Ramos (cell line): Measurements from ENCODE around the gene NFIC.
"Not testable (repeated sequence)": the region's sequence is repeated elsewhere in the genome, so short reads cannot be mapped to it uniquely, and the experiment has no call there.

ENCODE experiments used
- in situ Hi-C: fragments of 300-500 bp; cut with MboI; formaldehyde crosslinking; loops from one replicate; pipeline ENCODE4 v1.14.3; 2022; ENCODE audit warnings: low sequenced_read_pairs; ENCODE audit not compliant: unreplicated experiment

NFIC gene

DNA sequence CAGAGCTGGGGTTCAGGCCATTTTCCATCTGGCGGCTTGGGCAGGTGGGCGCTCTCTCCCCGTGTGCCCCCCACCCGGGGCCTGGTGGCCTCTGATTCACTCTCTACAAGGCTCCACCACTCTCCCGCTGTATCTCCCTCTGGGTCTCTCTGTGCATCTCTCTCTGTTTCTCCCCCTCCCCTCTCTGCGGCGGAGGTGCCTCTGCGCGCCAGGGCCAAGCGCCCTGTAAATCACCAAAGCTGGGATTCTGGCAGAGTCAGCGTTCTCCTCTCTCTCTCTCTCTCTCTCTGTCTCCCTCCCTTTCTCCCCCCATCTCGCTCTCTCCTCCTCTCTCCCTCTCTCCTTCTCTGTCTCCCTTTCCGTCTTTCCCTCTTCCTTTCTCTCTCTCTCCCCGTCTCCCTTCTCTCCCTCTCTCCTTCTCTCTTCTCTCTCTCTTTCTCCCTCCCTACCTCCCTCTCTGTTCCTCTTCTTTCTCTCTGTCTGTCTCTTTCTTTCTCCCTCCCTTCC lies 3.9 kb downstream of the NFIC start:
- in situ Hi-C loops = no loop called here

DNA sequence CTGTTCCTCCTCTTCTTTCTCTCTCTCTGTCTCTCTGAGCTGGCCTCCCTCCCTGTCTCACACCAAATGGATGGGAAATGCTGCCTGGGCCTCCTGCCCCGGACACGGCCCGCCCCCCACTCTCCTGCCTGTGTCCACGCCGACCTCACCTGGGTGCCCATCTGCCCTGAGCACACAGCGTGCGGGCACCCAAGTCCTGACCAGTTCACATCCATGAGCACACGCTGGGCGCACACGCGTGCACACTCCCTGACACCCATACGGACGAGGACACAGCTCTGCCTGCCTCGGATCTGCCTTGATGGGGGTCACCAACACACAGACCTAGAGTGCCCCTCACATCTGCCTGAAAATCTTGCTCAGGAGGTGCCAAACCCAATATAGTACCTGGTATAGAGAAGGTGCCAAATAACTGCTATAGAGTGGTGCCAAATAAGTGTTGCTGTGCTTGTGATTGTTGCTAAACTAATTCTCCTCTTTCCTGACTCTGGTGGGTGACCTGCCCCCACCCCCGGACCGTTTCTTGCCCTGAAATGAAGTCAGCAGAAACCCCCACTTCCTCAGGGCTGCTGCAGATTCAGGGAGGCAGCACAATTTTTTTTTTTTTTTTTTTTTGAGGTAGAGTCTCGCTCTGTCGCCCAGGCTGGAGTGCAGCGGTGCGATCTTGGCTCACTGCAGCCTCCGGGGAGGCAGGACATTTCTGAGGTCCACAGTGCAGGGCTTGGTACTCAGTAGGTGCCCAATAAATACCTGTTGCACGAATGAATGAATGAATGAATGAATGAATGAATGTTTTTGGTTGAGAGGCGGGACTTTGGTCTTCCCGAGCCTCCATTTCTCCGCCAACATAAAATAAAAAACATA lies 4.6 kb downstream of the NFIC start:
- in situ Hi-C loops = no loop called here

DNA sequence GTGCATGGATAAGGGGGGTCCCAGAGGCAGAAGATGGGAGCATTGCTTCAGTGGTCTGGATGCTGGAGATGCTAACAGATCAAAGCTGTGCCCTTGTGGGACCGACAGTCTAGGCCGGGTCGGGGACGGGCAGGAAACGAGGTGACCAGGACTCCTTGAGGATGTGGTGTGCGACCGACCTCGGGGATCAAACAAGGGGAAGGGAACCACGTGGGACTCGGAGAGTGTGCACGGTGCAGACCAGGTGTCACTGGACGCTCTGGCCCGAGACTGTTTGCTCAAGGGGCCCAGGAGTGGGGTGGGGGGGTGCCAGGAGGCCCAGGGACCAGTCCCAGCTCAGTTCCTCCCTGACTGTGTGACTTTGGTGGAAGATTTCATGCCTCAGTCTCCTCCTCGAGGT lies 6.0 kb downstream of the NFIC start:
- in situ Hi-C loops = no loop called here

GRCh38 chr19:3373971-3374368 lies 7.6 kb downstream of the NFIC start:
- in situ Hi-C loops = no loop called here

DNA sequence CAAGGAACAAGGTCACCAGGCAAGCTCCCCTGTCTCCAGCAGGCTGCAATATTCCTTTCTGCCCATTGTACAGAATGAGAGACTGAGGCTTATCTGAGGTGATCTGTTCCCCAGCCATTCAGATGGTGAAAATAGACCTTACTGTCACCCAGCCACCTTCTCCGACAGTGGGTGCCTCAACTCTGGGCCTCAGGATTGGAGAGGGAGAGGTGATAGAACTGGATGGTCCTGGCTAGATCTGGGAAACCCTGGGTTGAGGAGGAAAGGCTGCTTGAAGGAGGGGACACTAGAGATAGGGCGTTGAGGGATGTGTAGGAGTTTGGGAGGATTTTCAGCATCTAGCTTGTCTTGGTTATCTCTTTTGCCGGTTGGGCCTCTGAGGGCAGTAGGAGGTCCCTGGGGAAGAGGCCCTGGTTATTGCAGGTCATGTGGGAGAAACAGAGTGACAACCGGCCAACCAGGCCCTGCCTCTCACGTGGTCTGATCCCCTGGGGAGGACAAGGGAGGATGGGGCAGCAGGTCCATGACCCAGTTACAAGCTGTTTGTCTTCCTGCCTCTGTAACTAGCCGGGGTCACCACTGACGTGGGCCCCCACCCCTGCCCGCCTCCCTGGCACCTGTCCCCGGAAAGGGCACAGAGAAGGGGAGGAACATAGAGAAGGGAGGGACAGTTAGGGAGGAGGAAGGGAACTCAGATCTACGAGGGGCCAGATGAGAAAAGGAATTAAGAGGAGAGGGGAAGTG lies 8.2 kb downstream of the NFIC start:
- in situ Hi-C loops = no loop called here

DNA sequence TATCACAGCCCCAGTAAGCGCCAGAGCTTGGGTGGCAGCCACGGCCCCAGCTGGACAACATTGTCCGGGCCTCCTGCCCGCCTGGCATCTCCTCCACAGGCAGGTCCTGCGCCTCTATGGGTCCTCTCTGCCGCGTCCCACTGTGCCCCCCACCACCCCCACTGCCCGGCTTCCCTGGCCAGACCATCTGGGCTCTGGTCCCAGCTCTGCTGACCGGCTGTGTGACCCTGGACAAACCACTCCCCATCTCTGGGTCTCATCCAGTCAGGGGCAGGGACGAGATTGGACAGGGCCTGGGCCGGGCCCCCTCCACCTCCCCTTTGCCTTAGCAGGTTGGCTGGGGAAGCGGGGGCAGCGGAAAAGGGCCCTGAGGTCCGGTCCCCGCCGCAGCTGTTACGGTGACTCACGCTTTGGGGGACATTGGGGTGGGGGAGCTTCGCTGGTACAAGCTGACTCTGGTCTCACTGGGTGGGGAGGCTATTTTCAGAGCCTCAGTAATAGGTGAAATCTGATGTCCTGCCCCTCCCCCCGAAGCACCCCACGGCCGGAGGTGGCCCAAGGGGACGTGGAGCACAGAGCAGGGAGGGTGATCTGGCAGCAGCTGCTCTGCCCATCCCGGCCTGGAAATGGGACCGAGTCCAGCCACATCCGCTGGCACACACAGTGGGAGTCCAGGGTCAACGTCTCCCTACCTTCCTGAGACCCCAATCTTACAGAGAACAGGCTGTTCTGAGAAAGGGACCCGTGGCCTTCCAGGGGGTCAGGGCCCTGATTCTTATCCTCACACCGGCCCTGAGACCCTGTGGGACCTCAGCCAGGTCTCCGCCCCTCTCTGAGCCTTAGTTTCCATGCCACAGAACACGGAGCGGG lies 9.1 kb downstream of the NFIC start:
- in situ Hi-C loops = no loop called here

GRCh38 chr19:3376091-3376455 lies 9.7 kb downstream of the NFIC start:
- in situ Hi-C loops = not testable (repeated sequence)

GRCh38 chr19:3378352-3379150 lies 12.2 kb downstream of the NFIC start:
- in situ Hi-C loops = no loop called here

GRCh38 chr19:3380829-3381228 lies 14.4 kb downstream of the NFIC start:
- in situ Hi-C loops = no loop called here

GRCh38 chr19:3381701-3382372 lies 15.5 kb downstream of the NFIC start:
- in situ Hi-C loops = no loop called here

GRCh38 chr19:3382460-3383100 lies 16.2 kb downstream of the NFIC start:
- in situ Hi-C loops = no loop called here

- in situ Hi-C loops = no loop called here
Observed at GRCh38 chr19:3383121-3383722, 16.8 kb downstream of the NFIC start.

GRCh38 chr19:3386447-3387234 lies 20.3 kb downstream of the NFIC start:
- in situ Hi-C loops = no loop called here

GRCh38 chr19:3387645-3388589 lies 21.5 kb downstream of the NFIC start:
- in situ Hi-C loops = no loop called here

DNA sequence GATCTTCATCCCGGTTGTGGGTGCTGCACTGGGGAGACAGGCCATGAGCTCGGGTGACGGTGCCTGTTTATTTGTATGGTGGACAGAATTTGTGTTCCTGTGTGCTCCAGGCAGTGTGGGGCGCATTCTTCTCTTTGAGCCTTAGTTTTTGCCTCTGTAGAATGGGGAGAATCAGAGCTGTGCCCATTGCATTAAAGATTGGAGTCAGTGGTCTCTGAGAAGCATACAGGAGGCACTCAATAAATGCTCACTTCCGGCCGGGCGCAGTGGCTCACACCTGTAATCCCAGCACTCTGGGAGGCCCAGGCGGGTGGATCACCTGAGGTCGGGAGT lies 23.0 kb downstream of the NFIC start:
- in situ Hi-C loops = no loop called here

GRCh38 chr19:3389876-3390371 lies 23.5 kb downstream of the NFIC start:
- in situ Hi-C loops = no loop called here
